Spleen (tissue), 11 donors: ENCODE measurements around the gene SLC26A9. TPM values are rescaled to one million over a fixed set of nuclear protein-coding genes. Genes with fewer than 3 reads are reported as not detected.

Experiments used
- DNase-seq: peaks from one replicate; pipeline ENCODE4 v3.0.0-alpha.2; 2020
- H3K27ac ChIP-seq, 8 donors: fragments of 200-600 bp; sonication (generic) in 7 of 8; 1 replicate in 4 of 8; 2 replicates in 4 of 8; pipeline versions ENCODE4 v1.5.0 to v1.8.0; 2016 to 2021; ENCODE audit warnings: inconsistent platforms in 4 of 8, mild to moderate bottlenecking in 4 of 8, moderate library complexity in 1 of 8
- H3K27me3 ChIP-seq, 7 donors: fragments of 200-600 bp; sonication (generic) in 6 of 7; replicated peaks in 1 of 7; 1 replicate in 4 of 7; 2 replicates in 3 of 7; pipeline versions ENCODE4 v1.5.0 to v1.8.0; 2016 to 2021; ENCODE audit warnings: inconsistent platforms in 3 of 7, mild to moderate bottlenecking in 1 of 7
- H3K36me3 ChIP-seq, 6 donors: fragments of 200-600 bp; sonication (generic) in 5 of 6; 1 replicate in 4 of 6; 2 replicates in 2 of 6; pipeline versions ENCODE4 v1.5.0 to v1.8.0; 2016 to 2021; ENCODE audit warnings: inconsistent platforms in 2 of 6
- H3K4me1 ChIP-seq, 6 donors: fragments of 200-600 bp; sonication (generic) in 5 of 6; 1 replicate in 3 of 6; 2 replicates in 3 of 6; pipeline versions ENCODE4 v1.5.0 to v1.8.0; 2016 to 2021; ENCODE audit warnings: inconsistent platforms in 3 of 6
- H3K4me3 ChIP-seq, 8 donors: fragments of 200-600 bp; sonication (generic) in 7 of 8; 1 replicate in 4 of 8; 2 replicates in 4 of 8; pipeline versions ENCODE4 v1.5.0 to v1.8.0; 2016 to 2021; ENCODE audit warnings: inconsistent platforms in 4 of 8, mild to moderate bottlenecking in 4 of 8, moderate library complexity in 2 of 8
- H3K9me3 ChIP-seq, 8 donors: fragments of 200-600 bp; sonication (generic) in 7 of 8; 1 replicate in 4 of 8; 2 replicates in 4 of 8; pipeline versions ENCODE4 v1.5.0 to v1.8.0; 2016 to 2021; ENCODE audit warnings: inconsistent platforms in 4 of 8
- CTCF ChIP-seq, 11 experiments: fragments of 200-600 bp in 7 of 11; fragments of 450-650 bp in 4 of 11; sonication (generic) in 4 of 11; IDR thresholded peaks in 8 of 11; conservative IDR thresholded peaks in 3 of 11; 1 replicate in 7 of 11; 2 replicates in 4 of 11; pipeline versions ENCODE4 v1.4.0 to v1.8.0; 2016 to 2021; ENCODE audit warnings: antibody characterized with exemption in 11 of 11, inconsistent platforms in 4 of 11, mild to moderate bottlenecking in 1 of 11
- POLR2A ChIP-seq, 3 donors: fragments of 450-650 bp; IDR thresholded peaks; one replicate each; pipeline ENCODE4 v1.5.1; 2017; ENCODE audit warnings: antibody characterized with exemption in 3 of 3, mild to moderate bottlenecking in 1 of 3
- POLR2AphosphoS5 ChIP-seq, 3 donors: sonication (generic); formaldehyde crosslinking; IDR thresholded peaks; one replicate each; pipeline ENCODE4 v1.5.1; 2017; ENCODE audit warnings: antibody characterized with exemption in 3 of 3
- WGBS, 5 donors: extraction: QIAGEN DNeasy Blood & Tissue Kit in 3 of 5; methylation state at CpG; one replicate each; pipeline versions ENCODE4 v1.1.5 to v1.1.7; 2013 to 2018; 5-methylcytosine and 5-hydroxymethylcytosine counted together
- intact Hi-C: fragments of 100-400 bp; cut with DNase I; formaldehyde crosslinking; loops from one replicate; pipeline ENCODE4 v1.15.0; 2023; ENCODE audit warnings: low total_unique reads
- polyA plus RNA-seq, 3 donors: library from polyadenylated mRNA; stranded (reverse); fragments of 200-250 nt; gene quantifications; one replicate each; pipeline ENCODE4 v1.2.1, GENCODE V29; 2013
- total RNA-seq, 7 donors: library from RNA; depleted of rRNA in 3 of 7; stranded (reverse); fragments of >200 nt in 3 of 7; fragmentation: NEBNext Ultra II Directional in 4 of 7; extraction: Animal tissue kit (Norgen Biotek cat#: 25700) in 4 of 7; gene quantifications; one replicate each; pipeline versions ENCODE4 v1.1.0 to v1.2.1, GENCODE V29; 2016 to 2021
- donor health status: healthy with polysubstance abuse.
- donor health status: DM: no; HTN: no; CAD: no; lungs with moderate emphysema.
- donor health status: DM: no; HTN: no; CAD: no.
- donor health status: Bipolar disorder and iron deficiency.
- donor health status: healthy.
- donor health status: DM: no; HTN: no; CAD: no.
- donor health status: DM: yes; HTN: yes; CAD: no.

SLC26A9 gene
- total and polyA plus RNA-seq, 10 donors, result 0.02 to 0.03 TPM; not detected in 8

- intact Hi-C loops, result no loop called here
- H3K9me3 ChIP-seq, result no peaks in the 10 kb centered on the region
- WGBS, 5 donors, result 81 to 95% (median 89%) methylated on average over 9 of the region's 9 CpGs
- H3K27ac ChIP-seq, result no peak overlapping the region
- H3K4me1 ChIP-seq, result no peaks in the 10 kb centered on the region
- no peak for TF ChIP-seq POLR2A (IDR thresholded peaks at IDR 0.05)
- no peak for TF ChIP-seq CTCF (IDR thresholded peaks at IDR 0.05 in 8 of 11, conservative IDR thresholded peaks at IDR 0.05 in 3 of 11)
- no peak for TF ChIP-seq POLR2AphosphoS5 (IDR thresholded peaks at IDR 0.05)
- H3K4me3 ChIP-seq, result no peak overlapping the region
- peaks cover 0 to 3% (median 0%) of the 10 kb centered on the region in 7 donors for H3K27me3 ChIP-seq
- no peak for DNase-seq
- H3K36me3 ChIP-seq, result no peaks in the 10 kb centered on the region
Observed at GRCh38 chr1:205925736-205926135, 17.5 kb downstream of the SLC26A9 start.

GRCh38 chr1:205924460-205924790 lies 18.8 kb downstream of the SLC26A9 start:
- no peak for TF ChIP-seq POLR2AphosphoS5 (IDR thresholded peaks at IDR 0.05)
- no peak for TF ChIP-seq POLR2A (IDR thresholded peaks at IDR 0.05)
- no peak for TF ChIP-seq CTCF (IDR thresholded peaks at IDR 0.05 in 8 of 11, conservative IDR thresholded peaks at IDR 0.05 in 3 of 11)
- Histone ChIP-seq H3K27ac (no peak overlapping the region), H3K4me1 (peaks cover 0 to 10% (median 3%) of the 10 kb centered on the region in 6 donors), H3K4me3 (no peak overlapping the region), H3K27me3 (peaks cover 0 to 6% (median 0%) of the 10 kb centered on the region in 7 donors), H3K36me3 (no peaks in the 10 kb centered on the region), H3K9me3 (no peaks in the 10 kb centered on the region)
- no peak for DNase-seq
- intact Hi-C loops, result no loop called here

- WGBS, 5 donors, result 82 to 90% (median 88%) methylated on average over 11 of the region's 11 CpGs
- H3K27ac ChIP-seq, result no peak overlapping the region
Observed at GRCh38 chr1:205923651-205924459, 19.4 kb downstream of the SLC26A9 start.

More at GRCh38 chr1:205923651-205924459, 19.4 kb downstream of the SLC26A9 start:
- intact Hi-C loops, result no loop called here
- H3K27me3 ChIP-seq, result peaks cover 0 to 7% (median 0%) of the 10 kb centered on the region in 7 donors
- peaks cover 0 to 15% (median 6%) of the 10 kb centered on the region in 6 donors for H3K4me1 ChIP-seq
- H3K9me3 ChIP-seq, result no peaks in the 10 kb centered on the region
- H3K36me3 ChIP-seq, result no peaks in the 10 kb centered on the region
- TF ChIP-seq POLR2AphosphoS5 (IDR thresholded peaks at IDR 0.05), result no peak
- TF ChIP-seq CTCF (IDR thresholded peaks at IDR 0.05 in 8 of 11, conservative IDR thresholded peaks at IDR 0.05 in 3 of 11), result no peak
- TF ChIP-seq POLR2A (IDR thresholded peaks at IDR 0.05), result no peak
- peak; percentile 66 for DNase-seq
- H3K4me3 ChIP-seq, result no peak overlapping the region
